ENCODE data around the gene FAM169A. TPM values are rescaled to one million over a fixed set of nuclear protein-coding genes. Genes with fewer than 3 reads are reported as not detected.
"Not testable (repeated sequence)": the region's sequence is repeated elsewhere in the genome, so short reads cannot be mapped to it uniquely, and the experiment has no call there.

Gene FAM169A
- total RNA-seq, 1 experiment from 2014 or later, result 23.2 TPM

DNA sequence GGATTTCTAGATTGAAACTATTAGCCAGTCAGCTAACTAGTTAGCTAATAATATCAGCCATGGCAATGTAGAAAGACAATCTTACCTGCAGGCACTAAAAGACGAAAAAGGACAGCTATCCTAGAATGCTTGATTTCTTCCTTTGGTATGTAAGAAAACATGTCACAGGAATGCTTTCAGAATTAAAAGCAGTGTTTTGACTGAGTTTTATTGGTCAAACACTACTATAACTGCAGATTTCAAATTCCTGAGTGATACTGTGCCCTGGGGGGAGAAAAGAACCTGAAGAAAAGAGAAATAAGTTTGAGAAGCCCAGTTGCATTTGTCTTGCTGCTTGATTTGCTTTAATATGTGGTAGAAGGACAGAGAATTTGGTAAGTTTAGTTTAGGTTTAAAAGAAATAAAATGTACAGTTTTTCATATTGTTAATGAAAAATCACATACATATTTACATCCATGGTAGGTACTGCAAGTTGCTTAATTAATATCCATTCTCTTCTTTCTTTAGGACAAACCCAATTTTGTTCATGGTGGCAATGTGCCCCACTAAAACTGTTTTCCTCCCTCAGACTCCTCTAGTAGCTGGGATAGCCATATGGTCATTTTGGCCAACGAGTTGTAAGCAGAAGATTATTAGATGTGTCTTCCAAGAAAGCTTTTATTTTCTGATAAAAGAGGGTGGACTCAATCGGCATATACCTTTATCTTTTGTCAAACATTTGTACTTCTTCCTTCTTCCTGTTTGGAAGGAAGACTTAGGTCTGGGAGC is 4.3 kb upstream of the FAM169A start:
- Histone ChIP-seq H2AFZ (ENCODE audit: low read depth, low read length, poor library complexity, severe bottlenecking) (peak overlapping the region; percentile 18), H3K9me2 (ENCODE audit: insufficient read depth) (no peaks in the 10 kb centered on the region), H3K4me1 (ENCODE audit: control insufficient read depth in 1 of 2, insufficient read depth in 2 of 2, low read length in 2 of 2) (peaks cover 5 to 8% of the 10 kb centered on the region in 2 experiments; a peak in 3 of 4 replicates), H3K4me2 (ENCODE audit: low read length) (no peak overlapping the region), H3K36me3 (ENCODE audit: control insufficient read depth in 1 of 2, insufficient read depth in 2 of 2, low read length in 2 of 2) (no peaks in the 10 kb centered on the region), H3K4me3 (replicated peaks in 1 of 2; ENCODE audit: low read depth in 1 of 2, low read length in 2 of 2) (no peak overlapping the region), H3K27ac (ENCODE audit: low read depth, low read length) (no peak overlapping the region), H3K9me3 (ENCODE audit: control insufficient read depth in 1 of 2, insufficient read depth in 1 of 2, low read depth in 1 of 2, low read length in 2 of 2) (no peaks in the 10 kb centered on the region), H3K9ac (ENCODE audit: low read length) (no peak overlapping the region), H3K27me3 (ENCODE audit: insufficient read depth, low read length) (no peaks in the 10 kb centered on the region), H3K79me2 (ENCODE audit: insufficient read depth, low read length) (peaks cover 2% of the 10 kb centered on the region), H4K20me1 (ENCODE audit: insufficient read depth) (no peaks in the 10 kb centered on the region)
- ChIA-PET CTCF (interaction anchor here (0.6 kb wide), 1 partner anchor 36 kb away, joined by 5 read pairs; no protein-coding TSS in a partner anchor), POLR2A (no interaction called here), RAD21 (ENCODE audit: low non-redundant PET in 1 of 2, low total read pairs in 2 of 2, uncharacterized antibody in 2 of 2, unreplicated experiment in 2 of 2) (no interaction called here)
- no peak for DNase-seq (ENCODE audit: low read depth, low spot score)
- TF ChIP-seq ELF1 (IDR thresholded peaks at IDR 0.05; ENCODE audit: borderline replicate concordance, low read depth) (no peak), ZFX (IDR thresholded peaks at IDR 0.05) (no peak), CTCF (IDR thresholded peaks at IDR 0.05 in 2 of 3, conservative IDR thresholded peaks at IDR 0.05 in 1 of 3; ENCODE audit: borderline replicate concordance in 1 of 3, insufficient read depth in 1 of 3, low read depth in 2 of 3, low read length in 2 of 3) (no peak), CEBPB (IDR thresholded peaks at IDR 0.05; ENCODE audit: low read depth) (no peak), YY1 (IDR thresholded peaks at IDR 0.05; ENCODE audit: extremely low read depth, insufficient replicate concordance, low read depth, low read length) (no peak), POLR2A (IDR thresholded peaks at IDR 0.05; ENCODE audit: borderline replicate concordance, extremely low read depth, insufficient read depth, insufficient read length) (no peak), MAX (IDR thresholded peaks at IDR 0.05) (no peak), TCF7L2 (IDR thresholded peaks at IDR 0.05; ENCODE audit: borderline replicate concordance, extremely low read depth, insufficient read depth, insufficient read length) (no peak), SRF (IDR thresholded peaks at IDR 0.05; ENCODE audit: low read depth) (no peak), EZH2 (IDR thresholded peaks at IDR 0.05) (no peak), RAD21 (IDR thresholded peaks at IDR 0.05; ENCODE audit: low read depth) (no peak), SP1 (IDR thresholded peaks at IDR 0.05; ENCODE audit: low read depth) (no peak), FOSL1 (IDR thresholded peaks at IDR 0.05; ENCODE audit: low read depth) (no peak), ZNF274 (IDR thresholded peaks at IDR 0.05; ENCODE audit: low read depth, low read length) (no peak)
- TF ChIP-seq, protein P1, sequence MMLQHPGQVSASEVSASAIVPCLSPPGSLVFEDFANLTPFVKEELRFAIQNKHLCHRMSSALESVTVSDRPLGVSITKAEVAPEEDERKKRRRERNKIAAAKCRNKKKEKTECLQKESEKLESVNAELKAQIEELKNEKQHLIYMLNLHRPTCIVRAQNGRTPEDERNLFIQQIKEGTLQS (IDR thresholded peaks at IDR 0.05), result no peak
- TF ChIP-seq, protein P2, sequence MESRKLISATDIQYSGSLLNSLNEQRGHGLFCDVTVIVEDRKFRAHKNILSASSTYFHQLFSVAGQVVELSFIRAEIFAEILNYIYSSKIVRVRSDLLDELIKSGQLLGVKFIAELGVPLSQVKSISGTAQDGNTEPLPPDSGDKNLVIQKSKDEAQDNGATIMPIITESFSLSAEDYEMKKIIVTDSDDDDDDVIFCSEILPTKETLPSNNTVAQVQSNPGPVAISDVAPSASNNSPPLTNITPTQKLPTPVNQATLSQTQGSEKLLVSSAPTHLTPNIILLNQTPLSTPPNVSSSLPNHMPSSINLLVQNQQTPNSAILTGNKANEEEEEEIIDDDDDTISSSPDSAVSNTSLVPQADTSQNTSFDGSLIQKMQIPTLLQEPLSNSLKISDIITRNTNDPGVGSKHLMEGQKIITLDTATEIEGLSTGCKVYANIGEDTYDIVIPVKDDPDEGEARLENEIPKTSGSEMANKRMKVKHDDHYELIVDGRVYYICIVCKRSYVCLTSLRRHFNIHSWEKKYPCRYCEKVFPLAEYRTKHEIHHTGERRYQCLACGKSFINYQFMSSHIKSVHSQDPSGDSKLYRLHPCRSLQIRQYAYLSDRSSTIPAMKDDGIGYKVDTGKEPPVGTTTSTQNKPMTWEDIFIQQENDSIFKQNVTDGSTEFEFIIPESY (IDR thresholded peaks at IDR 0.05; ENCODE audit: extremely low read depth, insufficient replicate concordance, low read length), result no peak
- no TSS peak for BruUV-seq (replicated peaks)
- intact Hi-C loops (cut with micrococcal nuclease), result no loop called here
- no peak for ATAC-seq

- H3K9me3 ChIP-seq (ENCODE audit: control insufficient read depth in 1 of 2, insufficient read depth in 1 of 2, low read depth in 1 of 2, low read length in 2 of 2); H3K9me2 ChIP-seq (ENCODE audit: insufficient read depth); H3K36me3 ChIP-seq (ENCODE audit: control insufficient read depth in 1 of 2, insufficient read depth in 2 of 2, low read length in 2 of 2); H4K20me1 ChIP-seq (ENCODE audit: insufficient read depth); H3K27me3 ChIP-seq (ENCODE audit: insufficient read depth, low read length); H3K27ac ChIP-seq (ENCODE audit: low read depth, low read length); BruUV-seq (replicated peaks); H2AFZ ChIP-seq (ENCODE audit: low read depth, low read length, poor library complexity, severe bottlenecking); H3K4me2 ChIP-seq (ENCODE audit: low read length); RAD21 ChIA-PET (ENCODE audit: low non-redundant PET in 1 of 2, low total read pairs in 2 of 2, uncharacterized antibody in 2 of 2, unreplicated experiment in 2 of 2); ATAC-seq; H3K9ac ChIP-seq (ENCODE audit: low read length); DNase-seq (ENCODE audit: low read depth, low spot score); intact Hi-C loops (cut with micrococcal nuclease); H3K4me3 ChIP-seq (replicated peaks in 1 of 2; ENCODE audit: low read depth in 1 of 2, low read length in 2 of 2); POLR2A ChIA-PET; CTCF ChIA-PET: not testable (repeated sequence)
- peaks cover 13% of the 10 kb centered on the region for H3K79me2 ChIP-seq (ENCODE audit: insufficient read depth, low read length)
- peaks cover 8 to 18% of the 10 kb centered on the region in 2 experiments; a peak in 3 of 4 replicates for H3K4me1 ChIP-seq (ENCODE audit: control insufficient read depth in 1 of 2, insufficient read depth in 2 of 2, low read length in 2 of 2)
These were observed 3.2 kb upstream of the FAM169A start for GRCh38 chr5:74869414-74869813.
